Panc1 (cell line): Measurements from ENCODE around the gene GLIPR2.

Source experiments
- CTCF ChIP-seq: fragments of 450-650 bp; IDR thresholded peaks from 2 replicates; pipeline ENCODE4 v1.5.1; 2017; ENCODE audit warnings: mild to moderate bottlenecking
- POLR2AphosphoS5 ChIP-seq: IDR thresholded peaks from 2 replicates; pipeline ENCODE4 v1.6.1; 2012; ENCODE audit warnings: mild to moderate bottlenecking, low read depth, low read length, moderate library complexity
- SIN3A ChIP-seq: IDR thresholded peaks from 2 replicates; pipeline ENCODE4 v1.6.1; 2012; ENCODE audit warnings: low read depth, mild to moderate bottlenecking, low read length, moderate library complexity, borderline replicate concordance; ENCODE audit not compliant: insufficient read depth
- TF ChIP-seq, protein P1 (sequence below), 2 experiments: IDR thresholded peaks; 2 replicates each; pipeline ENCODE4 v1.6.1; 2011 to 2012; ENCODE audit warnings: low read depth in 2 of 2, control low read depth in 1 of 2, low read length in 1 of 2, mild to moderate bottlenecking in 1 of 2, moderate library complexity in 1 of 2; ENCODE audit not compliant: insufficient read depth in 1 of 2

DNA sequence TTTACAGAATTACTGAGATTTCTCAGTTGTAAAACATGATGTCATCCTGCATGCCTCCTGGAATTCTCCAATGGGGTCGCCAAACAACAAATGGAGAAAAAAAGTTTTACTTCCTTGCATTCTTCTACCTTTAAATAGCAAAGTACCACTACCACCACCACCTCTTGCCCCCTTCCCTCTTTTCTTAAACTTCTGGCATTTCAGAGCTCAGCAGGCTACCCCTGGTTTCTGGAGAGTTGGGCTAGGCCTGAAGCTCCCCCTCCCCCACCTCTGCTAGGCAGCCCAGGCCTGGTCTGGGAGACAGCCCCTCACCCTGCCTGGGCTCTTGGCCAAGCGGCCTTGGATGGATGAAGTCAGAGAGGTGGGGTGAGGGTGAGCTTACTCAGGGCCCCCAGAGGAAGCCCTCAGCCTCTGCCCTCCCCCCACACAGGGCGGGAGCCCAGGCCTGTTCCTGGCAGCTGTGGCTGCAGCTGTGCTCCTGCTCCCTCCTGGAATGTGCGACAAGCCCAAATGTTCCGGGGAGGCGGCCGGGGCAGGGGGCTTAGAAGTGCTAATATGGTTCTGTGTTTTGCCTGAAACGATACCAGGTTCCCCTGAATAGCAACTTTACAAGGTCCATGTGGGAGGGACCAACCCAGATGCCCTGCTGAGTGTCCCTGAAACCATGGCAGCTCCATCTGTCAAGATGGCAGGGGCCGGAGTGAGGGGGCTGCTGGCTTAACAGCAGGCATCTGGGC lies 26.7 kb downstream of the GLIPR2 start:
- TF ChIP-seq CTCF (no peak), SIN3A (no peak), POLR2AphosphoS5 (no peak)
- TF ChIP-seq, protein P1, sequence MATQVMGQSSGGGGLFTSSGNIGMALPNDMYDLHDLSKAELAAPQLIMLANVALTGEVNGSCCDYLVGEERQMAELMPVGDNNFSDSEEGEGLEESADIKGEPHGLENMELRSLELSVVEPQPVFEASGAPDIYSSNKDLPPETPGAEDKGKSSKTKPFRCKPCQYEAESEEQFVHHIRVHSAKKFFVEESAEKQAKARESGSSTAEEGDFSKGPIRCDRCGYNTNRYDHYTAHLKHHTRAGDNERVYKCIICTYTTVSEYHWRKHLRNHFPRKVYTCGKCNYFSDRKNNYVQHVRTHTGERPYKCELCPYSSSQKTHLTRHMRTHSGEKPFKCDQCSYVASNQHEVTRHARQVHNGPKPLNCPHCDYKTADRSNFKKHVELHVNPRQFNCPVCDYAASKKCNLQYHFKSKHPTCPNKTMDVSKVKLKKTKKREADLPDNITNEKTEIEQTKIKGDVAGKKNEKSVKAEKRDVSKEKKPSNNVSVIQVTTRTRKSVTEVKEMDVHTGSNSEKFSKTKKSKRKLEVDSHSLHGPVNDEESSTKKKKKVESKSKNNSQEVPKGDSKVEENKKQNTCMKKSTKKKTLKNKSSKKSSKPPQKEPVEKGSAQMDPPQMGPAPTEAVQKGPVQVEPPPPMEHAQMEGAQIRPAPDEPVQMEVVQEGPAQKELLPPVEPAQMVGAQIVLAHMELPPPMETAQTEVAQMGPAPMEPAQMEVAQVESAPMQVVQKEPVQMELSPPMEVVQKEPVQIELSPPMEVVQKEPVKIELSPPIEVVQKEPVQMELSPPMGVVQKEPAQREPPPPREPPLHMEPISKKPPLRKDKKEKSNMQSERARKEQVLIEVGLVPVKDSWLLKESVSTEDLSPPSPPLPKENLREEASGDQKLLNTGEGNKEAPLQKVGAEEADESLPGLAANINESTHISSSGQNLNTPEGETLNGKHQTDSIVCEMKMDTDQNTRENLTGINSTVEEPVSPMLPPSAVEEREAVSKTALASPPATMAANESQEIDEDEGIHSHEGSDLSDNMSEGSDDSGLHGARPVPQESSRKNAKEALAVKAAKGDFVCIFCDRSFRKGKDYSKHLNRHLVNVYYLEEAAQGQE (IDR thresholded peaks at IDR 0.05; ENCODE audit: insufficient read depth in 1 of 2, low read depth in 2 of 2, low read length in 1 of 2): no peak
